Left ventricle myocardium inferior (tissue), 1 donor: ENCODE data around the gene CRX. TPM values are rescaled to one million over a fixed set of nuclear protein-coding genes. Genes with fewer than 3 reads are reported as not detected.
A peak's percentile ranks its signal among the peaks of the same experiment; 100 is the strongest.
"Not testable (repeated sequence)": the region's sequence is repeated elsewhere in the genome, so short reads cannot be mapped to it uniquely, and the experiment has no call there.

ENCODE experiments used
- DNase-seq: peaks from one replicate; pipeline ENCODE4 v3.0.0-alpha.2; 2020
- H3K27ac ChIP-seq: fragments of 200-600 bp; replicated peaks from 2 replicates; pipeline ENCODE4 v1.8.0; 2021
- H3K27me3 ChIP-seq: fragments of 200-600 bp; 2 replicates; pipeline ENCODE4 v1.8.0; 2021; ENCODE audit warnings: low read depth
- H3K36me3 ChIP-seq: fragments of 200-600 bp; 2 replicates; pipeline ENCODE4 v1.8.0; 2021
- H3K4me1 ChIP-seq: fragments of 200-600 bp; 2 replicates; pipeline ENCODE4 v1.8.0; 2021
- H3K4me3 ChIP-seq: fragments of 200-600 bp; 2 replicates; pipeline ENCODE4 v1.8.0; 2021; ENCODE audit warnings: mild to moderate bottlenecking, moderate library complexity
- H3K9me3 ChIP-seq: fragments of 200-600 bp; replicated peaks from 2 replicates; pipeline ENCODE4 v1.8.0; 2021
- CTCF ChIP-seq: fragments of 200-600 bp; IDR thresholded peaks from 2 replicates; pipeline ENCODE4 v1.8.0; 2021; ENCODE audit warnings: antibody characterized with exemption, mild to moderate bottlenecking, borderline replicate concordance
- intact Hi-C: fragments of 100-400 bp; cut with micrococcal nuclease; formaldehyde crosslinking; loops from one replicate; pipeline ENCODE4 v1.11.0; 2022
- total RNA-seq: library from RNA; stranded (reverse); fragmentation: NEBNext Ultra II Directional; extraction: Animal tissue kit (Norgen Biotek cat#: 25700); gene quantifications from one replicate; pipeline ENCODE4 v1.2.1, GENCODE V29; 2021
- donor health status: DM: no; HTN: yes; CAD: no; lungs with severe emphysema.

The CRX gene
- total RNA-seq, 1 donor from 2014 or later: not detected

GRCh38 chr19:47806435-47806834, 15.3 kb upstream of the CRX start:
- Histone ChIP-seq H3K36me3 (no peaks in the 10 kb centered on the region), H3K4me1 (no peaks in the 10 kb centered on the region), H3K27ac (no peak overlapping the region), H3K9me3 (no peaks in the 10 kb centered on the region), H3K4me3 (no peak overlapping the region), H3K27me3 (peaks cover 3% of the 10 kb centered on the region)
- no peak for TF ChIP-seq CTCF
- intact Hi-C loops: no loop called here
- DNase-seq: no peak

- intact Hi-C loops: no loop called here
Measured at GRCh38 chr19:47813304-47813994, 8.3 kb upstream of the CRX start.

GRCh38 chr19:47813995-47814328, 7.8 kb upstream of the CRX start:
- H3K27me3 ChIP-seq: peaks cover 34% of the 10 kb centered on the region
- intact Hi-C loops: no loop called here
- H3K9me3 ChIP-seq: no peaks in the 10 kb centered on the region
- H3K27ac ChIP-seq: no peak overlapping the region
- no peak for TF ChIP-seq CTCF
- no peaks in the 10 kb centered on the region for H3K36me3 ChIP-seq
- no peaks in the 10 kb centered on the region for H3K4me1 ChIP-seq
- DNase-seq: no peak
- H3K4me3 ChIP-seq: no peak overlapping the region

More at GRCh38 chr19:47813304-47813994, 8.3 kb upstream of the CRX start:
- Histone ChIP-seq H3K4me1 (no peaks in the 10 kb centered on the region), H3K9me3 (no peaks in the 10 kb centered on the region), H3K27ac (no peak overlapping the region), H3K4me3 (no peak overlapping the region), H3K27me3 (peaks cover 29% of the 10 kb centered on the region), H3K36me3 (no peaks in the 10 kb centered on the region)
- peak; percentile 65 for DNase-seq
- TF ChIP-seq CTCF: peak; percentile 65

- intact Hi-C loops: not testable (repeated sequence)
Measured at GRCh38 chr19:47816270-47816669, 5.5 kb upstream of the CRX start.

GRCh38 chr19:47818221-47818620, 3.5 kb upstream of the CRX start:
- H3K36me3 ChIP-seq, intact Hi-C loops: not testable (repeated sequence)
- H3K27me3 ChIP-seq: peaks cover 77% of the 10 kb centered on the region

More at GRCh38 chr19:47816270-47816669, 5.5 kb upstream of the CRX start:
- peaks cover 57% of the 10 kb centered on the region for H3K27me3 ChIP-seq
- not testable (repeated sequence) for H3K4me1 ChIP-seq, H3K27ac ChIP-seq, H3K36me3 ChIP-seq, H3K4me3 ChIP-seq, H3K9me3 ChIP-seq, DNase-seq

GRCh38 chr19:47819858-47820257, 1.9 kb upstream of the CRX start:
- H3K27me3 ChIP-seq: peaks cover 88% of the 10 kb centered on the region
- no peaks in the 10 kb centered on the region for H3K36me3 ChIP-seq
- H3K27ac ChIP-seq: no peak overlapping the region
- no peaks in the 10 kb centered on the region for H3K4me1 ChIP-seq
- H3K4me3 ChIP-seq: no peak overlapping the region
- intact Hi-C loops: no loop called here
- DNase-seq: no peak
- no peak for TF ChIP-seq CTCF
- no peaks in the 10 kb centered on the region for H3K9me3 ChIP-seq

More at GRCh38 chr19:47818221-47818620, 3.5 kb upstream of the CRX start:
- H3K27ac ChIP-seq, H3K4me1 ChIP-seq, DNase-seq, H3K4me3 ChIP-seq, H3K9me3 ChIP-seq: not testable (repeated sequence)
